WERI-Rb-1 (cell line): ENCODE measurements around the gene SPTBN5.

Source experiments
- DNase-seq: peaks from one replicate; pipeline ENCODE4 v3.0.0-alpha.2; 2020
- H3K27ac ChIP-seq: fragments of 250-450 bp; sonication (Bioruptor Pico); 2 replicates; pipeline ENCODE4 v1.5.1; 2020; ENCODE audit warnings: mild to moderate bottlenecking, moderate library complexity
- H3K27me3 ChIP-seq: fragments of 250-450 bp; sonication (Bioruptor Pico); 2 replicates; pipeline ENCODE4 v1.5.1; 2021; ENCODE audit warnings: mild to moderate bottlenecking, low read depth, moderate library complexity; ENCODE audit not compliant: insufficient read depth, severe bottlenecking
- H3K36me3 ChIP-seq: fragments of 250-450 bp; sonication (Bioruptor Pico); 2 replicates; pipeline ENCODE4 v1.5.1; 2020; ENCODE audit warnings: mild to moderate bottlenecking, moderate library complexity
- H3K4me3 ChIP-seq: 2 replicates; pipeline ENCODE4 v1.5.1; 2011; ENCODE audit warnings: low read depth, mild to moderate bottlenecking, control low read depth, low read length
- H3K9me3 ChIP-seq: fragments of 250-450 bp; sonication (Bioruptor Pico); 2 replicates; pipeline ENCODE4 v1.5.1; 2021; ENCODE audit warnings: mild to moderate bottlenecking, moderate library complexity; ENCODE audit not compliant: severe bottlenecking
- TF ChIP-seq, protein P1 (sequence below): IDR thresholded peaks from 2 replicates; pipeline ENCODE4 v1.5.1; 2011; ENCODE audit warnings: low read depth, mild to moderate bottlenecking, control low read depth, inconsistent platforms, low read length

The SPTBN5 gene

GRCh38 chr15:41937568-41937923, 43.7 kb upstream of the SPTBN5 start:
- H3K27me3 ChIP-seq, result no peaks in the 10 kb centered on the region
- no peak overlapping the region for H3K27ac ChIP-seq
- H3K9me3 ChIP-seq, result no peaks in the 10 kb centered on the region
- TF ChIP-seq, protein P1, sequence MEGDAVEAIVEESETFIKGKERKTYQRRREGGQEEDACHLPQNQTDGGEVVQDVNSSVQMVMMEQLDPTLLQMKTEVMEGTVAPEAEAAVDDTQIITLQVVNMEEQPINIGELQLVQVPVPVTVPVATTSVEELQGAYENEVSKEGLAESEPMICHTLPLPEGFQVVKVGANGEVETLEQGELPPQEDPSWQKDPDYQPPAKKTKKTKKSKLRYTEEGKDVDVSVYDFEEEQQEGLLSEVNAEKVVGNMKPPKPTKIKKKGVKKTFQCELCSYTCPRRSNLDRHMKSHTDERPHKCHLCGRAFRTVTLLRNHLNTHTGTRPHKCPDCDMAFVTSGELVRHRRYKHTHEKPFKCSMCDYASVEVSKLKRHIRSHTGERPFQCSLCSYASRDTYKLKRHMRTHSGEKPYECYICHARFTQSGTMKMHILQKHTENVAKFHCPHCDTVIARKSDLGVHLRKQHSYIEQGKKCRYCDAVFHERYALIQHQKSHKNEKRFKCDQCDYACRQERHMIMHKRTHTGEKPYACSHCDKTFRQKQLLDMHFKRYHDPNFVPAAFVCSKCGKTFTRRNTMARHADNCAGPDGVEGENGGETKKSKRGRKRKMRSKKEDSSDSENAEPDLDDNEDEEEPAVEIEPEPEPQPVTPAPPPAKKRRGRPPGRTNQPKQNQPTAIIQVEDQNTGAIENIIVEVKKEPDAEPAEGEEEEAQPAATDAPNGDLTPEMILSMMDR, result no peak
- DNase-seq, result no peak
- H3K4me3 ChIP-seq, result no peak overlapping the region
- no peaks in the 10 kb centered on the region for H3K36me3 ChIP-seq

- Histone ChIP-seq H3K27me3 (no peaks in the 10 kb centered on the region), H3K4me3 (no peak overlapping the region), H3K9me3 (no peaks in the 10 kb centered on the region), H3K36me3 (no peaks in the 10 kb centered on the region), H3K27ac (no peak overlapping the region)
- DNase-seq, result no peak
- TF ChIP-seq, protein P1, result no peak
Observed at GRCh38 chr15:41936649-41937567, 43.1 kb upstream of the SPTBN5 start.

DNA sequence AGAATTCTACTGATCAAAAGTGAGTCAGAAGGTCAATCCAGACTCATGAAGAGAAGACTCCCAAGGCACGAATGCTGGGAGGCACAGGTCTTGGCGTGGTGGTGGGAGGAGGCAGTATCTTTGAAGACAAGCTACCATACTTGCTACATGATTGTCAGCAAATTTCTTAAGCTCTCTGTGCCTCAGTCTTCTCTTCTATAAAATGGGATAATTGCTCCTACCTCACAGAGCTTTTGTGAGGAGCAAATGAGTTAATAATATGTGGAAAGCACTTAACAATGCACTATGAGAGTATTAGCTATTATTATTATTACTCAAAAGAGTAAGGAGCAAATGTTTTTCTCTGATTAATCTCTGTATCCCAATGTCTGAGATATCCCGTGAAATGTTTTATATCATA, 42.3 kb upstream of the SPTBN5 start:
- H3K36me3 ChIP-seq, result no peaks in the 10 kb centered on the region
- no peaks in the 10 kb centered on the region for H3K9me3 ChIP-seq
- H3K27ac ChIP-seq, result no peak overlapping the region
- TF ChIP-seq, protein P1, result no peak
- no peak overlapping the region for H3K4me3 ChIP-seq
- no peaks in the 10 kb centered on the region for H3K27me3 ChIP-seq
- DNase-seq, result no peak

GRCh38 chr15:41935566-41936020, 41.7 kb upstream of the SPTBN5 start:
- no peaks in the 10 kb centered on the region for H3K9me3 ChIP-seq
- no peak for DNase-seq
- no peaks in the 10 kb centered on the region for H3K36me3 ChIP-seq
- TF ChIP-seq, protein P1, result no peak
- no peaks in the 10 kb centered on the region for H3K27me3 ChIP-seq
- H3K27ac ChIP-seq, result no peak overlapping the region
- no peak overlapping the region for H3K4me3 ChIP-seq

GRCh38 chr15:41934843-41935242, 41.0 kb upstream of the SPTBN5 start:
- TF ChIP-seq, protein P1, result no peak
- Histone ChIP-seq H3K36me3 (no peaks in the 10 kb centered on the region), H3K9me3 (no peaks in the 10 kb centered on the region), H3K27ac (no peak overlapping the region), H3K4me3 (no peak overlapping the region), H3K27me3 (no peaks in the 10 kb centered on the region)
- DNase-seq, result no peak
